ENCODE measurements around the gene WFIKKN1.

DNA sequence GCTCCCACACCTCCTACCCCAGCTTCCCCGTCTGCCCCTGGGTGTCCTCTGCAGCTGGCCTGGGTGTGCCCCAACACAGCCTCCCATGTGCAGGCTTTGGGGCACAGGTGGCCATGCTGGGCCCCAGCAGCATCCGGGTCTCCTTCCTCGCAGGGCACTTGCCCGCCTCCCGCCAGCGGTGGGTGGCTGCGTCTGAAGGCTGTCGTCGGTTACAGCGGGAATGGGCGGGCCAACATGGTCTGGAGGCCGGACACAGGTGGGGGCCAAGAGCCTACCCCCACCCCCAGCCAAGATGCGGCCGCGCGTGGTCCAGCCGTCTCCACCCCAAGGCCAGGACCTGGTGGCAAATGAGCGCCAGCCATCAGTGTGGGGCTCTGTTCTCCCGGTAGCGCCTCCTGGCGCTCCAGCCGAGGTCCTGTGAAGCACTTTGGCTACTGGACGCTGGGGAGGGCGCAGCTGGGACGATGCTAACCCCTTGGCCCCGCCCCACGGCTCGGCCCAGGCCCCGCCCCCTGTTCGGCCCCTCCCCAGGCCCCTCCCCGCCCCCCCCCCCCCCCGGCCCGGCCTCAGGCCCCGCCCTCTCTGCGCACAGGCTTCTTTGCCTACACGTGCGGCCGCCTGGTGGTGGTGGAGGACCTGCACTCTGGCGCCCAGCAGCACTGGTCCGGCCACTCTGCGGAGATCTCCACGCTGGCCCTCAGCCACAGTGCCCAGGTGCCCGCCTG is 29.8 kb downstream of the WFIKKN1 start:
- TF ChIP-seq EZH2phosphoT487 (IDR thresholded peaks at IDR 0.05; ENCODE audit: unreplicated experiment) (no peak), EZH2 (IDR thresholded peaks at IDR 0.05; ENCODE audit: low read depth, unreplicated experiment) (no peak)
- TF ChIP-seq, protein P1, sequence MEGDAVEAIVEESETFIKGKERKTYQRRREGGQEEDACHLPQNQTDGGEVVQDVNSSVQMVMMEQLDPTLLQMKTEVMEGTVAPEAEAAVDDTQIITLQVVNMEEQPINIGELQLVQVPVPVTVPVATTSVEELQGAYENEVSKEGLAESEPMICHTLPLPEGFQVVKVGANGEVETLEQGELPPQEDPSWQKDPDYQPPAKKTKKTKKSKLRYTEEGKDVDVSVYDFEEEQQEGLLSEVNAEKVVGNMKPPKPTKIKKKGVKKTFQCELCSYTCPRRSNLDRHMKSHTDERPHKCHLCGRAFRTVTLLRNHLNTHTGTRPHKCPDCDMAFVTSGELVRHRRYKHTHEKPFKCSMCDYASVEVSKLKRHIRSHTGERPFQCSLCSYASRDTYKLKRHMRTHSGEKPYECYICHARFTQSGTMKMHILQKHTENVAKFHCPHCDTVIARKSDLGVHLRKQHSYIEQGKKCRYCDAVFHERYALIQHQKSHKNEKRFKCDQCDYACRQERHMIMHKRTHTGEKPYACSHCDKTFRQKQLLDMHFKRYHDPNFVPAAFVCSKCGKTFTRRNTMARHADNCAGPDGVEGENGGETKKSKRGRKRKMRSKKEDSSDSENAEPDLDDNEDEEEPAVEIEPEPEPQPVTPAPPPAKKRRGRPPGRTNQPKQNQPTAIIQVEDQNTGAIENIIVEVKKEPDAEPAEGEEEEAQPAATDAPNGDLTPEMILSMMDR (conservative IDR thresholded peaks at IDR 0.05; ENCODE audit: low read depth in 2 of 2): peak; percentile 38 to 68; a peak in 3 of 4 replicates

All from GM23338 (cell line).